Endodermal cell (in vitro differentiated cells): ENCODE data around the gene DAP. TPM values are rescaled to one million over a fixed set of nuclear protein-coding genes. Genes with fewer than 3 reads are reported as not detected.
A peak's percentile ranks its signal among the peaks of the same experiment; 100 is the strongest.

Experiments used
- DNase-seq: peaks from one replicate; pipeline ENCODE4 v3.0.0-alpha.2; 2017
- H3K27ac ChIP-seq: 2 replicates; pipeline ENCODE4 v1.5.1; 2013; ENCODE audit warnings: mild to moderate bottlenecking, low read depth, low read length, moderate library complexity
- H3K27me3 ChIP-seq: 2 replicates; pipeline ENCODE4 v1.6.1; 2013; ENCODE audit warnings: mild to moderate bottlenecking, low read length, moderate library complexity; ENCODE audit not compliant: insufficient read depth, control insufficient read depth, poor library complexity, severe bottlenecking
- H3K36me3 ChIP-seq: 2 replicates; pipeline ENCODE4 v1.7.0; 2013; ENCODE audit warnings: mild to moderate bottlenecking, low read length, moderate library complexity; ENCODE audit not compliant: control insufficient read depth, insufficient read depth
- H3K4me1 ChIP-seq: one replicate; pipeline ENCODE4 v1.7.0; 2013; ENCODE audit warnings: low read length; ENCODE audit not compliant: control insufficient read depth, insufficient read depth
- H3K4me3 ChIP-seq: 2 replicates; pipeline ENCODE4 v1.5.1; 2013; ENCODE audit warnings: mild to moderate bottlenecking, low read length, moderate library complexity
- H3K9ac ChIP-seq: 2 replicates; pipeline ENCODE4 v1.6.1; 2013; ENCODE audit warnings: mild to moderate bottlenecking, low read length, moderate library complexity; ENCODE audit not compliant: poor library complexity, severe bottlenecking; ENCODE audit errors: extremely low read depth
- H3K9me3 ChIP-seq: 2 replicates; pipeline ENCODE4 v1.6.1; 2013; ENCODE audit warnings: mild to moderate bottlenecking, low read length, moderate library complexity; ENCODE audit not compliant: control insufficient read depth
- H3K27ac Mint-ChIP-seq: 2 replicates; pipeline ENCODE4 v1.8.0; 2020; ENCODE audit warnings: mixed read lengths
- H3K27me3 Mint-ChIP-seq: 2 replicates; pipeline ENCODE4 v1.8.0; 2021; ENCODE audit warnings: mild to moderate bottlenecking, mixed read lengths; ENCODE audit not compliant: insufficient read depth
- H3K36me3 Mint-ChIP-seq: 2 replicates; pipeline ENCODE4 v1.8.0; 2020; ENCODE audit warnings: low read depth, mixed read lengths
- H3K4me1 Mint-ChIP-seq: 2 replicates; pipeline ENCODE4 v1.8.0; 2020; ENCODE audit warnings: mixed read lengths
- H3K4me3 Mint-ChIP-seq: 2 replicates; pipeline ENCODE4 v1.8.0; 2020; ENCODE audit warnings: mild to moderate bottlenecking, moderate library complexity, mixed read lengths
- H3K9me3 Mint-ChIP-seq: 2 replicates; pipeline ENCODE4 v1.8.0; 2020; ENCODE audit warnings: mild to moderate bottlenecking, mixed read lengths
- WGBS, 2 experiments: methylation state at CpG; one replicate each; pipeline versions ENCODE4 v1.1.5 to v1.1.7; 2013; ENCODE audit warnings: missing lambda C conversion rate in 2 of 2, mixed read lengths in 1 of 2; ENCODE audit not compliant: insufficient coverage in 1 of 2, insufficient read length in 1 of 2; 5-methylcytosine and 5-hydroxymethylcytosine counted together
- total RNA-seq, 2 donors: library from RNA; stranded (reverse); fragmentation: NEBNext Ultra II Directional in 1 of 2; extraction: Animal tissue kit (Norgen Biotek cat#: 25700) in 1 of 2; gene quantifications; 2 replicates in 1 of 2; 3 replicates in 1 of 2; pipeline ENCODE4 v1.2.1, GENCODE V29; 2021
- TF ChIP-seq, protein P1 (sequence below): fragments of 200-600 bp; sonication (generic); conservative IDR thresholded peaks from 2 replicates; pipeline ENCODE4 v1.5.0; 2021; ENCODE audit warnings: antibody characterized with exemption, mild to moderate bottlenecking

DAP gene
- total RNA-seq, 2 donors from 2014 or later, result 77.7 to 106 TPM

DNA sequence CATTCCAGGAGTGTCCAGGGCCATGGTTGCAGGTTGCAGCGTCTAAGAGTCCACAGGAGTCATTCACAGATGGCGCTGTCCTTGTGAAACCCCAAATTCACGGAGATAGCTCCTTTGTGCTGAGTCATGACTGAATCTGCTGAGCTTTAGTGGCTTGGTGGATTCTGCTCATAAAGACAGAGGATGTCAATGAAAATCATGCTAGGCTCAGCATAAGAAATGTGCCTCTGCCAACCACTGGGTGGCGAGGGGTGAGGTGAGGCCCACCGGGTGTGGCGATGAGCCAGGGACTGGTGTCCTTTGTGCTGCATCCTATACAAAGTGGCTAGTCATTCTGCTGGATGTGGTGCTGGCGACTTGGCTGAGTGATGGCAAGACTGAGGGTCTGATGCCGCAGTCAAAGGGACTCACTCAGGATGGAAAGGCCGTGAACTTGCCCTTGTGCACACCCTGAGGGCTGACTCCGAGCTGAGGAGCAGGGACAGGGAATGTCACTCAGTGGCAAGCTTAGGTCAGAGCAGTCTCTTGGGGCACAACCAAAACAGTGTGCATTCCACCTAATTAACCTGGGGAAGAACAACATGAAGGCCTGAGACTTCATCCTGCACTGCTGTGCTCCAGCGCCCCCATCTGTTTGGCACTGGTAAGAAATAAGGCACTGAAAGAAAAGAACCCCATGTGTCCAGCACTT, 71.5 kb downstream of the DAP start:
- Histone ChIP-seq H3K27me3 (no peaks in the 10 kb centered on the region), H3K27ac (no peak overlapping the region), H3K9me3 (peaks cover 16% of the 10 kb centered on the region), H3K9ac (no peak overlapping the region), H3K4me1 (peaks cover 5% of the 10 kb centered on the region), H3K36me3 (peaks cover 23% of the 10 kb centered on the region), H3K4me3 (no peak overlapping the region)
- Mint-ChIP-seq H3K4me1 (peaks cover 12% of the 10 kb centered on the region), H3K9me3 (peaks cover 14% of the 10 kb centered on the region), H3K36me3 (peaks cover 33% of the 10 kb centered on the region), H3K4me3 (no peak overlapping the region), H3K27me3 (no peaks in the 10 kb centered on the region), H3K27ac (peak overlapping the region; percentile 59)
- WGBS, 2 experiments, result 87% methylated on average over 10 to 11 of the region's 11 CpGs
- TF ChIP-seq, protein P1, sequence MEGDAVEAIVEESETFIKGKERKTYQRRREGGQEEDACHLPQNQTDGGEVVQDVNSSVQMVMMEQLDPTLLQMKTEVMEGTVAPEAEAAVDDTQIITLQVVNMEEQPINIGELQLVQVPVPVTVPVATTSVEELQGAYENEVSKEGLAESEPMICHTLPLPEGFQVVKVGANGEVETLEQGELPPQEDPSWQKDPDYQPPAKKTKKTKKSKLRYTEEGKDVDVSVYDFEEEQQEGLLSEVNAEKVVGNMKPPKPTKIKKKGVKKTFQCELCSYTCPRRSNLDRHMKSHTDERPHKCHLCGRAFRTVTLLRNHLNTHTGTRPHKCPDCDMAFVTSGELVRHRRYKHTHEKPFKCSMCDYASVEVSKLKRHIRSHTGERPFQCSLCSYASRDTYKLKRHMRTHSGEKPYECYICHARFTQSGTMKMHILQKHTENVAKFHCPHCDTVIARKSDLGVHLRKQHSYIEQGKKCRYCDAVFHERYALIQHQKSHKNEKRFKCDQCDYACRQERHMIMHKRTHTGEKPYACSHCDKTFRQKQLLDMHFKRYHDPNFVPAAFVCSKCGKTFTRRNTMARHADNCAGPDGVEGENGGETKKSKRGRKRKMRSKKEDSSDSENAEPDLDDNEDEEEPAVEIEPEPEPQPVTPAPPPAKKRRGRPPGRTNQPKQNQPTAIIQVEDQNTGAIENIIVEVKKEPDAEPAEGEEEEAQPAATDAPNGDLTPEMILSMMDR, result peak; percentile 81
- peak; percentile 92 for DNase-seq

DNA sequence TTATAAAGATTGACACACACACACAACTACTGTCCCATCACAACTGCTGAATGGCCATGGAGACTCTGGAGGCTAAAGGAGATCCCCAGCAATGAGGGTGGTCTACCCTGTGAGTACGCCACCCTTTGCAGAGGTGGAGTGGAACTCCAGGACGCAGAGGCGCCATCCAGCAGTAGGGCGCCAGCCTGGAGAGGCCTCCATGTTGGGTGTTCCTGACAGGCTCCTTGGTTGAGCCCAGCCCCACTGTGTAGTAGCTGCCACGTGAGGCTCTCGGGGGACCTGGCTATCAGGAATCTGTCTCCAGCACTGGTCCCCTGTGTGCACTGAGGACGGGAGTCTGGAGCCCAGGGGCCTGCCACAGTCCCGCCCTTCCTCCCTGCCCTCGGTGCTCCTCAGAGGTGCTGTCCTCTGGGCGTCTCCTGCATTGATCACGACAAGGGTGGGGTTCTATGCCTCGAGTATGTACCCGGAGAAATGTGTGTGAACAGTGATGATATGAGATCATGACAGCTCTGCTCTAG, 72.3 kb downstream of the DAP start:
- Histone ChIP-seq H3K9ac (no peak overlapping the region), H3K27ac (no peak overlapping the region), H3K9me3 (peaks cover 16% of the 10 kb centered on the region), H3K36me3 (peaks cover 23% of the 10 kb centered on the region), H3K27me3 (no peaks in the 10 kb centered on the region), H3K4me1 (peaks cover 5% of the 10 kb centered on the region), H3K4me3 (no peak overlapping the region)
- no peak for DNase-seq
- peaks cover 14% of the 10 kb centered on the region for H3K9me3 Mint-ChIP-seq
- WGBS, 2 experiments, result 94 to 96% methylated on average over 5 to 13 of the region's 13 CpGs
- TF ChIP-seq, protein P1, result no peak
- no peaks in the 10 kb centered on the region for H3K27me3 Mint-ChIP-seq
- peaks cover 33% of the 10 kb centered on the region for H3K36me3 Mint-ChIP-seq
- peak overlapping the region; percentile 59 for H3K27ac Mint-ChIP-seq
- H3K4me1 Mint-ChIP-seq, result peaks cover 12% of the 10 kb centered on the region
- no peak overlapping the region for H3K4me3 Mint-ChIP-seq

DNA sequence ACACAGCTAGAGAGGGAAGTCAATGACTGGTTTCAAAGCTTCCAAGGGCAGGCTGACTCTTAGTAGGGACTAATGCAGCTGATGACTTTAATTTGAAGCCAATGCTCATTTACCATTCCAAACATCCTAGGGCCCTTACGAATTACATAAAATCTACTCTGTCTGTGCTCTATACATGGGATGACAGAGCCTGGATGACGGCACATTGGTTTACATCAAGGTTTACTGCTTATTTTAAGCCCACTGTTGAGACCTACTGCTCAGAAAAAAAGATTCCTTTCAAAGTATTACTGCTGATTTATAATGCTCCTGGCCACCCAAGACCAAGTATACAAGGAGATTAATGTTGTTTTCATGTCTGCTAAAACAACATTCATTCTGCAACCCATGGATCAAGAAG, 74.1 kb downstream of the DAP start:
- peaks cover 35% of the 10 kb centered on the region for H3K36me3 Mint-ChIP-seq
- H3K9me3 Mint-ChIP-seq, result peaks cover 14% of the 10 kb centered on the region
- no peak for DNase-seq
- H3K4me3 Mint-ChIP-seq, result no peak overlapping the region
- Histone ChIP-seq H3K4me1 (peaks cover under 1% of the 10 kb centered on the region), H3K27ac (no peak overlapping the region), H3K27me3 (no peaks in the 10 kb centered on the region), H3K36me3 (peaks cover 25% of the 10 kb centered on the region), H3K9me3 (peaks cover 16% of the 10 kb centered on the region), H3K9ac (no peak overlapping the region), H3K4me3 (no peak overlapping the region)
- H3K27ac Mint-ChIP-seq, result no peak overlapping the region
- 93 to 100% methylated on average over 2 of the region's 2 CpGs for WGBS, 2 experiments
- H3K4me1 Mint-ChIP-seq, result peaks cover 6% of the 10 kb centered on the region
- TF ChIP-seq, protein P1, result no peak
- H3K27me3 Mint-ChIP-seq, result no peaks in the 10 kb centered on the region
